CD4-positive, alpha-beta T cell treated with Interleukin-17A for 1 hour (primary cell): Measurements from ENCODE around the gene LSM14A.
"Not testable (repeated sequence)": the region's sequence is repeated elsewhere in the genome, so short reads cannot be mapped to it uniquely, and the experiment has no call there.

ENCODE experiments used
- DNase-seq: peaks from one replicate; pipeline ENCODE4 v3.0.0-alpha.2; 2020

Gene LSM14A

GRCh38 chr19:34171877-34172660, at the start of gene LSM14A:
TSS of gene LSM14A (plus strand) at chr19:34172504. CDS start at chr19:34172643, 139 bp downstream.
- peak; percentile 95 for DNase-seq

- no peak for DNase-seq
Measured at GRCh38 chr19:34124828-34125227, 47.5 kb upstream of the LSM14A start.

- no peak for DNase-seq
Measured at GRCh38 chr19:34126966-34127365, 45.3 kb upstream of the LSM14A start.

GRCh38 chr19:34127684-34128189, 44.6 kb upstream of the LSM14A start:
- DNase-seq: no peak

- no peak for DNase-seq
Measured at GRCh38 chr19:34128558-34129250, 43.6 kb upstream of the LSM14A start.

GRCh38 chr19:34131100-34131499, 41.2 kb upstream of the LSM14A start:
- no peak for DNase-seq

GRCh38 chr19:34132145-34132544, 40.2 kb upstream of the LSM14A start:
- not testable (repeated sequence) for DNase-seq

- DNase-seq: not testable (repeated sequence)
Measured at GRCh38 chr19:34132706-34133105, 39.6 kb upstream of the LSM14A start.

- DNase-seq: peak; percentile 92
Measured at GRCh38 chr19:34134190-34135053, 37.9 kb upstream of the LSM14A start.

GRCh38 chr19:34135054-34135800, 37.1 kb upstream of the LSM14A start:
- DNase-seq: no peak

- no peak for DNase-seq
Measured at GRCh38 chr19:34135821-34136611, 36.3 kb upstream of the LSM14A start.

- no peak for DNase-seq
Measured at GRCh38 chr19:34141025-34141424, 31.3 kb upstream of the LSM14A start.

GRCh38 chr19:34142440-34142839, 29.9 kb upstream of the LSM14A start:
- no peak for DNase-seq

- peak; percentile 74 for DNase-seq
Measured at GRCh38 chr19:34145741-34146202, 26.5 kb upstream of the LSM14A start.

- DNase-seq: no peak
Measured at GRCh38 chr19:34148658-34149185, 23.6 kb upstream of the LSM14A start.

- no peak for DNase-seq
Measured at GRCh38 chr19:34149873-34150272, 22.4 kb upstream of the LSM14A start.

- DNase-seq: no peak
Measured at GRCh38 chr19:34150558-34150957, 21.7 kb upstream of the LSM14A start.

- no peak for DNase-seq
Measured at GRCh38 chr19:34151439-34151838, 20.9 kb upstream of the LSM14A start.

GRCh38 chr19:34154401-34154800, 17.9 kb upstream of the LSM14A start:
- no peak for DNase-seq

GRCh38 chr19:34155686-34156085, 16.6 kb upstream of the LSM14A start:
- DNase-seq: no peak

- not testable (repeated sequence) for DNase-seq
Measured at GRCh38 chr19:34158966-34159365, 13.3 kb upstream of the LSM14A start.
